ENCODE results near the gene EXPH5.

DNA sequence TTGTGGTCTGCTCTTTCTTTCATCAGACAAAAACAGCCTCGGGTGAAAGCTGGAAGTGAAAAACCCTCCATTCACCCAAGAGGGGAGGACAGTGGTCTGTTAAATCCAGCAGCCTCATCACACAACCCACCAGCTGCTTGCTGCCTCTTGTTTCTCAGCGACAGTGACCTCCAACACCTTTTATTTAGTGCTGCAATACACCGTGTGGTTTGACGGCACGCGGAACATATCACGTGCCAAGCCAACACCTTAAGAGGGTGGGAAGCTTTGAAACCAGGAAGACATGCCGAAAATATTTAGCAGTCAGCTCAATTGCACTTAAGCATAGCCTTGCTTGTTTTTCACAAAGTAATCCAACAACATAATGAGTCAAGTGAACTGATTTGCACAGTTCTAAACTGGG is 55.5 kb downstream of the EXPH5 start:
- TF ChIP-seq, protein P1, sequence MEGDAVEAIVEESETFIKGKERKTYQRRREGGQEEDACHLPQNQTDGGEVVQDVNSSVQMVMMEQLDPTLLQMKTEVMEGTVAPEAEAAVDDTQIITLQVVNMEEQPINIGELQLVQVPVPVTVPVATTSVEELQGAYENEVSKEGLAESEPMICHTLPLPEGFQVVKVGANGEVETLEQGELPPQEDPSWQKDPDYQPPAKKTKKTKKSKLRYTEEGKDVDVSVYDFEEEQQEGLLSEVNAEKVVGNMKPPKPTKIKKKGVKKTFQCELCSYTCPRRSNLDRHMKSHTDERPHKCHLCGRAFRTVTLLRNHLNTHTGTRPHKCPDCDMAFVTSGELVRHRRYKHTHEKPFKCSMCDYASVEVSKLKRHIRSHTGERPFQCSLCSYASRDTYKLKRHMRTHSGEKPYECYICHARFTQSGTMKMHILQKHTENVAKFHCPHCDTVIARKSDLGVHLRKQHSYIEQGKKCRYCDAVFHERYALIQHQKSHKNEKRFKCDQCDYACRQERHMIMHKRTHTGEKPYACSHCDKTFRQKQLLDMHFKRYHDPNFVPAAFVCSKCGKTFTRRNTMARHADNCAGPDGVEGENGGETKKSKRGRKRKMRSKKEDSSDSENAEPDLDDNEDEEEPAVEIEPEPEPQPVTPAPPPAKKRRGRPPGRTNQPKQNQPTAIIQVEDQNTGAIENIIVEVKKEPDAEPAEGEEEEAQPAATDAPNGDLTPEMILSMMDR (IDR thresholded peaks at IDR 0.05; ENCODE audit: extremely low read depth in 1 of 2, insufficient read depth in 1 of 2, low read depth in 1 of 2, low read length in 2 of 2) = no peak
- no peak for TF ChIP-seq POLR2A (IDR thresholded peaks at IDR 0.05; ENCODE audit: low read depth, low read length)
